ENCODE data around the gene SOX6. TPM values are rescaled to one million over a fixed set of nuclear protein-coding genes. Genes with fewer than 3 reads are reported as not detected.

SOX6 gene
- total RNA-seq, 2 experiments from 2014 or later = 0.13 TPM; not detected in 1

DNA sequence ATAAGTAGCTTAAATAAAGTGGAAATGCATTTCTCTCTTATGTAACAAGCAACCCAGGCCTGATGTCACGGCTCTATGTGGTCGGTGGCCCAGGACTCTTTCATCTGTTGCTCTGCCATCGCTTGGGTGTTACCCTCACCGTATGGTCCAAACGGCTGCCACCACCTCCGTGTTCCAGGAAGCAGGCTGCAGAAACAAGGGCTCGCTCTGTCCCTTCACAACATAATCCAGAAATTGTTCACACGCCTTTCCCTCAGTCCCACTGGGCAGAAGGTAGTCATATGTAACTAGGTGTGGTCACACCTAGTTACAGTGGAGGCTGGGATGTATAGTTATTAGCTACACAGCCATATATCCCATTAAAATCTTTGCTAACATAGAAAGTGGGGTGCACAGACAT is 421.0 kb downstream of the SOX6 start:
- BruUV-seq (replicated peaks) = no TSS peak
- no peak overlapping the region for H3K27ac ChIP-seq (ENCODE audit: low read depth, low read length, poor library complexity, severe bottlenecking)
- H2AFZ ChIP-seq (ENCODE audit: low read length) = no peak overlapping the region
- DNase-seq (ENCODE audit: low spot score) = no peak
- intact Hi-C loops (cut with micrococcal nuclease; ENCODE audit: unreplicated experiment) = no loop called here
- POLR2A ChIA-PET = no interaction called here
- H3K9me3 ChIP-seq (ENCODE audit: low read length) = no peaks in the 10 kb centered on the region
- TF ChIP-seq EZH2phosphoT487 (IDR thresholded peaks at IDR 0.05; ENCODE audit: borderline replicate concordance, low read depth, low read length) = no peak
- no peak overlapping the region for H3K4me3 ChIP-seq (ENCODE audit: low read depth, low read length, poor library complexity, severe bottlenecking)
- no peaks in the 10 kb centered on the region for H3K36me3 ChIP-seq (ENCODE audit: insufficient read depth, low read length)
- H4K20me1 ChIP-seq (ENCODE audit: insufficient read depth, low read length) = no peaks in the 10 kb centered on the region
- no peak overlapping the region for H3K4me2 ChIP-seq (ENCODE audit: low read length)
- H3K9me2 ChIP-seq (ENCODE audit: insufficient read depth, low read length) = no peaks in the 10 kb centered on the region
- H3K4me1 ChIP-seq (ENCODE audit: insufficient read depth, low read length, poor library complexity, severe bottlenecking) = no peaks in the 10 kb centered on the region
- no peaks in the 10 kb centered on the region for H3K79me2 ChIP-seq (ENCODE audit: insufficient read depth, low read depth, low read length)
- CTCF ChIA-PET (ENCODE audit: unreplicated experiment) = no interaction called here

DNA sequence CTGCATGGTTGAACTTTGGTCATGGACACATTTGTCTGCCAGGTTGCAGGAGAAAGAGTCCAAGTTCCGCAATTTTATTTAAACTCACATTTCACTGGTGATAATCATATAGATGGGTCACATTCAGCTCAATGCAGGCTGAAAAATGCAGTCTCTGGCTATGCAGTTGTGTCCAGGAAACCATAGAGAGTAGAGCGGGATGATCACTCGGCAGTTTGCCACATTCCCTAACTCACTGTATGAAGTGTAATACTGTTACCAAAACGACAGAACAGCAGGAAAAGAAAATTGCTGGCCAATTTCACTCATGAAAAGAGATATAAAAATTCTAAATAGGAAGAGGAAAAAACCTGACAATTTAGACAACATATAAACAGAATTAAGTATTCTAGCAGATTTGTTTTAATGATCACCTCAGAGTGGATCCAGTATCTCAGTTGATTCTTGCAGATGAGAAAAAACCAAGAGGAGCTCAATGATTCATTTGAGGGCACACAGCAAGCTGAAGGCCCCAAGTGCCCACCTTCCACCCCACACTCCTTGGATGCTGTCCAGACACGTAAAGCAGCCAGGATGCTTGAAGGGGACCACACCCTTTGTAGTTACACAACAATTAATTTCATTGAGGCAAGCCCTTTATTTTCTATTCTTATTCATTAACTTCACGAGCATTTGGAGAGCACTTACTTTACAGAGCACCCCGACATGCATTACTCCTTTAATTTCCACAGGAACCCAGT is 422.3 kb downstream of the SOX6 start:
- Histone ChIP-seq H3K79me2 (ENCODE audit: insufficient read depth, low read depth, low read length) (no peaks in the 10 kb centered on the region), H3K4me3 (ENCODE audit: low read depth, low read length, poor library complexity, severe bottlenecking) (no peak overlapping the region), H3K27ac (ENCODE audit: low read depth, low read length, poor library complexity, severe bottlenecking) (no peak overlapping the region), H3K4me1 (ENCODE audit: insufficient read depth, low read length, poor library complexity, severe bottlenecking) (no peaks in the 10 kb centered on the region), H3K4me2 (ENCODE audit: low read length) (no peak overlapping the region), H2AFZ (ENCODE audit: low read length) (no peak overlapping the region), H3K9me3 (ENCODE audit: low read length) (no peaks in the 10 kb centered on the region), H3K36me3 (ENCODE audit: insufficient read depth, low read length) (no peaks in the 10 kb centered on the region), H4K20me1 (ENCODE audit: insufficient read depth, low read length) (no peaks in the 10 kb centered on the region), H3K9me2 (ENCODE audit: insufficient read depth, low read length) (no peaks in the 10 kb centered on the region)
- TF ChIP-seq, protein P1, sequence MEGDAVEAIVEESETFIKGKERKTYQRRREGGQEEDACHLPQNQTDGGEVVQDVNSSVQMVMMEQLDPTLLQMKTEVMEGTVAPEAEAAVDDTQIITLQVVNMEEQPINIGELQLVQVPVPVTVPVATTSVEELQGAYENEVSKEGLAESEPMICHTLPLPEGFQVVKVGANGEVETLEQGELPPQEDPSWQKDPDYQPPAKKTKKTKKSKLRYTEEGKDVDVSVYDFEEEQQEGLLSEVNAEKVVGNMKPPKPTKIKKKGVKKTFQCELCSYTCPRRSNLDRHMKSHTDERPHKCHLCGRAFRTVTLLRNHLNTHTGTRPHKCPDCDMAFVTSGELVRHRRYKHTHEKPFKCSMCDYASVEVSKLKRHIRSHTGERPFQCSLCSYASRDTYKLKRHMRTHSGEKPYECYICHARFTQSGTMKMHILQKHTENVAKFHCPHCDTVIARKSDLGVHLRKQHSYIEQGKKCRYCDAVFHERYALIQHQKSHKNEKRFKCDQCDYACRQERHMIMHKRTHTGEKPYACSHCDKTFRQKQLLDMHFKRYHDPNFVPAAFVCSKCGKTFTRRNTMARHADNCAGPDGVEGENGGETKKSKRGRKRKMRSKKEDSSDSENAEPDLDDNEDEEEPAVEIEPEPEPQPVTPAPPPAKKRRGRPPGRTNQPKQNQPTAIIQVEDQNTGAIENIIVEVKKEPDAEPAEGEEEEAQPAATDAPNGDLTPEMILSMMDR (conservative IDR thresholded peaks at IDR 0.05; ENCODE audit: low read length) = no peak
- no peak for TF ChIP-seq EZH2phosphoT487 (IDR thresholded peaks at IDR 0.05; ENCODE audit: borderline replicate concordance, low read depth, low read length)
- ChIA-PET CTCF (ENCODE audit: unreplicated experiment) (no interaction called here), POLR2A (interaction anchor here (0.6 to 2.4 kb wide), 2 partner anchors 12 to 254 kb away, joined by 3 to 6 read pairs; no protein-coding TSS in a partner anchor)
- DNase-seq (ENCODE audit: low spot score) = no peak
- intact Hi-C loops (cut with micrococcal nuclease; ENCODE audit: unreplicated experiment) = no loop called here
- BruUV-seq (replicated peaks) = no TSS peak

DNA sequence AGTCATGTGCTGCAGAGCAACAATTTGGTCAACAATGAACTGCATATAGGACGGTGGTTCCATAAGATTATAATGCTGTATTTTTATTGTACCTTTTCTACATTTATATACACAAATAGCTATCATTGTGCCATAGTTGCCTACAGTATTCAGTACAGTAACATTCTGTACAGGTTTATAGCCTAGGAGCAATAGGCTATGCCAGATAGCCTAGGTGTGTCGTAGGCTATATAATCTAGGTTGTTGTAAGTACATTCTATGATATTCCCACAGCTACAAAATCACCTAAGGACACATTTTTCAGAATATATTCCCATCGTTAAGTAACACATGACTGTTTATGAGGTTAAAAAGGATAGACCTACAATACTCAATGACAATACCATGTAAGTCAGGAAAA is 423.9 kb downstream of the SOX6 start:
- Histone ChIP-seq H3K9me3 (ENCODE audit: low read length) (no peaks in the 10 kb centered on the region), H3K4me3 (ENCODE audit: low read depth, low read length, poor library complexity, severe bottlenecking) (no peak overlapping the region), H4K20me1 (ENCODE audit: insufficient read depth, low read length) (no peaks in the 10 kb centered on the region), H2AFZ (ENCODE audit: low read length) (no peak overlapping the region), H3K4me2 (ENCODE audit: low read length) (no peak overlapping the region), H3K27ac (ENCODE audit: low read depth, low read length, poor library complexity, severe bottlenecking) (no peak overlapping the region), H3K79me2 (ENCODE audit: insufficient read depth, low read depth, low read length) (no peaks in the 10 kb centered on the region), H3K4me1 (ENCODE audit: insufficient read depth, low read length, poor library complexity, severe bottlenecking) (no peaks in the 10 kb centered on the region), H3K36me3 (ENCODE audit: insufficient read depth, low read length) (no peaks in the 10 kb centered on the region), H3K9me2 (ENCODE audit: insufficient read depth, low read length) (no peaks in the 10 kb centered on the region)
- no peak for DNase-seq (ENCODE audit: low spot score)
- ChIA-PET CTCF (ENCODE audit: unreplicated experiment) (no interaction called here), POLR2A (interaction anchor here (2.4 kb wide), 1 partner anchor 13 kb away, joined by 6 read pairs; no protein-coding TSS in a partner anchor)
- TF ChIP-seq, protein P1 (conservative IDR thresholded peaks at IDR 0.05; ENCODE audit: low read length) = no peak
- intact Hi-C loops (cut with micrococcal nuclease; ENCODE audit: unreplicated experiment) = no loop called here
- no TSS peak for BruUV-seq (replicated peaks)

Data from OCI-LY7 (cell line).